ENCODE measurements around the gene ALK.

Gene ALK

GRCh38 chr2:29164091-29164846 lies 757.1 kb downstream of the ALK start:
- no peak overlapping the region for H3K27ac ChIP-seq (ENCODE audit: insufficient read depth, low read depth, low read length, poor library complexity, severe bottlenecking)
- no peaks in the 10 kb centered on the region for H3K4me1 ChIP-seq (ENCODE audit: control insufficient read depth, insufficient read depth, low read length)
- no peaks in the 10 kb centered on the region for H3K36me3 ChIP-seq (ENCODE audit: control insufficient read depth, insufficient read depth, low read length)
- no peaks in the 10 kb centered on the region for H3K9me3 ChIP-seq (ENCODE audit: control insufficient read depth, low read length)
- no peak overlapping the region for H3K4me3 ChIP-seq (ENCODE audit: insufficient read depth, low read depth, low read length)
- 85 to 91% methylated on average over 3 to 5 of the region's 5 CpGs for WGBS, 2 experiments
- no peaks in the 10 kb centered on the region for H3K27me3 ChIP-seq (ENCODE audit: control insufficient read depth, insufficient read depth, low read length, poor library complexity, severe bottlenecking)

DNA sequence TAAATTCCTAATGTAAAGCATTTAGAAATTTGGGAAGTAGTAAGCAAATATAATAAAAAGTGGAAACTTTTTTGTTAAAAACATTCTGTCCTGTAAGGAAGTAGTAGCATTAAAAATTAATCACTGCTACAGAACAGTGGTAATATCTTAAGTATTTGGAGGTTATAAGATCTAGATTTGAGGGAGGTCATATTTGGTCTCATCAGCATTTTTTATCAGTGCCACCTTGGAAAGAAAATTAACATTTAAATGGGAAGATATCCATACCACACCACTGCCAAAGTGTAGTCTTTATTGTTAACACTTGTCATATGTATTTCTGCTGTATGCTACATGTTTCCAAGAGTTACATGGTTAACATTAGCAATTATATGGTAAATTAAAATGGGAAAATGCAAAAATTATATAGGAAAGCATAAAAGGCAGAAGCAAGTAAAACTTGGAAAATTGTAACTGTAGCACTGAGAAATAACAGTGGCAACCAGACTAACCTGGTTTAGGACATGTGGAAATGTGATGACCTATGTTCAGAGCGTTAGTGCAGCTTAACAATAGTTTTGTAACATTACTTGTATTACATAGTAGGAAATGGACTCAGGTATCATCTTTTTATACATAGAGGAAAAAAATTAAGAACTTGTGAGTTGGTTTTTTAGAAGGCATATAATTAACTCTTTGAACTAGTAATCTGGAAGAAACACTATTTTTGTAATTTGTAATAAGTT lies 759.0 kb downstream of the ALK start:
- Histone ChIP-seq H3K4me1 (ENCODE audit: control insufficient read depth, insufficient read depth, low read length) (no peaks in the 10 kb centered on the region), H3K4me3 (ENCODE audit: insufficient read depth, low read depth, low read length) (no peak overlapping the region), H3K27ac (ENCODE audit: insufficient read depth, low read depth, low read length, poor library complexity, severe bottlenecking) (no peak overlapping the region), H3K9me3 (ENCODE audit: control insufficient read depth, low read length) (no peaks in the 10 kb centered on the region), H3K27me3 (ENCODE audit: control insufficient read depth, insufficient read depth, low read length, poor library complexity, severe bottlenecking) (no peaks in the 10 kb centered on the region), H3K36me3 (ENCODE audit: control insufficient read depth, insufficient read depth, low read length) (no peaks in the 10 kb centered on the region)
- WGBS, 2 experiments, result 85% methylated on average over 1 of the region's 1 CpG; no CpG with 5 or more reads in 1 of the 2 experiments

GRCh38 chr2:29160184-29160583 lies 761.2 kb downstream of the ALK start:
- no peaks in the 10 kb centered on the region for H3K27me3 ChIP-seq (ENCODE audit: control insufficient read depth, insufficient read depth, low read length, poor library complexity, severe bottlenecking)
- 73% methylated on average over 4 to 5 of the region's 5 CpGs for WGBS, 2 experiments
- no peak overlapping the region for H3K27ac ChIP-seq (ENCODE audit: insufficient read depth, low read depth, low read length, poor library complexity, severe bottlenecking)
- H3K36me3 ChIP-seq (ENCODE audit: control insufficient read depth, insufficient read depth, low read length), result no peaks in the 10 kb centered on the region
- peaks cover 9% of the 10 kb centered on the region for H3K4me1 ChIP-seq (ENCODE audit: control insufficient read depth, insufficient read depth, low read length)
- no peaks in the 10 kb centered on the region for H3K9me3 ChIP-seq (ENCODE audit: control insufficient read depth, low read length)
- no peak overlapping the region for H3K4me3 ChIP-seq (ENCODE audit: insufficient read depth, low read depth, low read length)

- Histone ChIP-seq H3K27me3 (ENCODE audit: control insufficient read depth, insufficient read depth, low read length, poor library complexity, severe bottlenecking) (no peaks in the 10 kb centered on the region), H3K4me3 (ENCODE audit: insufficient read depth, low read depth, low read length) (no peak overlapping the region), H3K27ac (ENCODE audit: insufficient read depth, low read depth, low read length, poor library complexity, severe bottlenecking) (no peak overlapping the region), H3K9me3 (ENCODE audit: control insufficient read depth, low read length) (no peaks in the 10 kb centered on the region), H3K4me1 (ENCODE audit: control insufficient read depth, insufficient read depth, low read length) (peaks cover 9% of the 10 kb centered on the region), H3K36me3 (ENCODE audit: control insufficient read depth, insufficient read depth, low read length) (no peaks in the 10 kb centered on the region)
- WGBS, 2 experiments, result 100% methylated on average over 1 of the region's 1 CpG; no CpG with 5 or more reads in 1 of the 2 experiments
These were observed 762.3 kb downstream of the ALK start for GRCh38 chr2:29159125-29159524.

GRCh38 chr2:29157131-29157530 lies 764.3 kb downstream of the ALK start:
- H3K36me3 ChIP-seq (ENCODE audit: control insufficient read depth, insufficient read depth, low read length), result no peaks in the 10 kb centered on the region
- no peak overlapping the region for H3K27ac ChIP-seq (ENCODE audit: insufficient read depth, low read depth, low read length, poor library complexity, severe bottlenecking)
- peaks cover 9% of the 10 kb centered on the region for H3K4me1 ChIP-seq (ENCODE audit: control insufficient read depth, insufficient read depth, low read length)
- H3K27me3 ChIP-seq (ENCODE audit: control insufficient read depth, insufficient read depth, low read length, poor library complexity, severe bottlenecking), result no peaks in the 10 kb centered on the region
- 55 to 58% methylated on average over 4 of the region's 4 CpGs for WGBS, 2 experiments
- no peaks in the 10 kb centered on the region for H3K9me3 ChIP-seq (ENCODE audit: control insufficient read depth, low read length)
- no peak overlapping the region for H3K4me3 ChIP-seq (ENCODE audit: insufficient read depth, low read depth, low read length)

DNA sequence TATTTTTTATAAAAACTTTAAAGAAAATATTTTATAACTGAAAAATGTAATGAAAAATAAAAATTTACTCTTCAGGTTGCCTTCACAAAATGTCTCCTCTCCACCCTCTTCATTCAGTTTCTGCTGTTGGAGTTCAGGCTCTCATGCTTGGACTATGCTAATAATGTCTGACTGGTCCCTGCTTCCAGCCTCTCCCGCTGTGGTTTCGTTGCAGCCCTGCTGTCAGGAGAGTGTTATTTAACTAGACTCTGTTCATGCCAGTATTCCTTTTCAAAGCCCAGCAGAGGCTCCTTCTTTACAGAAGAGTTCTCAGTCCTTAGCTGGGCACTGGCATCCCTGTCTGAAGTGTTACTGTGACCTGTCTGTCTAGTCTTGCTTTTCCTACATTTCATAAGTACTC lies 765.8 kb downstream of the ALK start:
- 68 to 74% methylated on average over 2 of the region's 2 CpGs for WGBS, 2 experiments
- no peak overlapping the region for H3K27ac ChIP-seq (ENCODE audit: insufficient read depth, low read depth, low read length, poor library complexity, severe bottlenecking)
- no peaks in the 10 kb centered on the region for H3K36me3 ChIP-seq (ENCODE audit: control insufficient read depth, insufficient read depth, low read length)

GRCh38 chr2:29154610-29155009 lies 766.8 kb downstream of the ALK start:
- Histone ChIP-seq H3K9me3 (ENCODE audit: control insufficient read depth, low read length) (no peaks in the 10 kb centered on the region), H3K27ac (ENCODE audit: insufficient read depth, low read depth, low read length, poor library complexity, severe bottlenecking) (no peak overlapping the region), H3K27me3 (ENCODE audit: control insufficient read depth, insufficient read depth, low read length, poor library complexity, severe bottlenecking) (no peaks in the 10 kb centered on the region), H3K4me3 (ENCODE audit: insufficient read depth, low read depth, low read length) (no peak overlapping the region), H3K36me3 (ENCODE audit: control insufficient read depth, insufficient read depth, low read length) (no peaks in the 10 kb centered on the region), H3K4me1 (ENCODE audit: control insufficient read depth, insufficient read depth, low read length) (peaks cover 9% of the 10 kb centered on the region)
- 94 to 96% methylated on average over 2 of the region's 2 CpGs for WGBS, 2 experiments

More for the DNA sequence above, 765.8 kb downstream of the ALK start:
- H3K4me1 ChIP-seq (ENCODE audit: control insufficient read depth, insufficient read depth, low read length), result peaks cover 9% of the 10 kb centered on the region
- no peaks in the 10 kb centered on the region for H3K9me3 ChIP-seq (ENCODE audit: control insufficient read depth, low read length)
- no peaks in the 10 kb centered on the region for H3K27me3 ChIP-seq (ENCODE audit: control insufficient read depth, insufficient read depth, low read length, poor library complexity, severe bottlenecking)
- no peak overlapping the region for H3K4me3 ChIP-seq (ENCODE audit: insufficient read depth, low read depth, low read length)

GRCh38 chr2:29147963-29148362 lies 773.4 kb downstream of the ALK start:
- Histone ChIP-seq H3K4me3 (ENCODE audit: insufficient read depth, low read depth, low read length) (no peak overlapping the region), H3K27ac (ENCODE audit: insufficient read depth, low read depth, low read length, poor library complexity, severe bottlenecking) (no peak overlapping the region), H3K27me3 (ENCODE audit: control insufficient read depth, insufficient read depth, low read length, poor library complexity, severe bottlenecking) (no peaks in the 10 kb centered on the region), H3K9me3 (ENCODE audit: control insufficient read depth, low read length) (no peaks in the 10 kb centered on the region), H3K36me3 (ENCODE audit: control insufficient read depth, insufficient read depth, low read length) (no peaks in the 10 kb centered on the region), H3K4me1 (ENCODE audit: control insufficient read depth, insufficient read depth, low read length) (no peaks in the 10 kb centered on the region)
- 74 to 90% methylated on average over 2 to 3 of the region's 3 CpGs for WGBS, 2 experiments

DNA sequence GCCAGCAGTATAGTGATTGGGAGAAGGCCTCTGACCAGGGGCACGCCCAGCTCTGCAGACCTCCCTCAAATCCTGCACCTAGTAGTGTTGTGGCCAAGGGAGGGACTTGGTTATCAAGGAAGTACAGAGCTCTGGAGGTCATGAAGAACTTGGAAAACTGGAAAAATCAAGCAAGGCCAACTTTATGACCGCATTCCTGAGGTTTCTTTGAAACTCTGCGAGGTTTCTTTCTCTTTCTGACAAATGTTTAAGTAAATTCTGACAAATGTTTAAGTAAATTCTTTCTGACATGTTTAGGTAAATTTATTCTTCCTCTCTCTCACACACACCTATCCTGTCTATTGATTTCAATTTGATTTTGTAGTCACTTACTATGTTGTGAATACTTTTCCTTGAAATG lies 775.2 kb downstream of the ALK start:
- H3K27ac ChIP-seq (ENCODE audit: insufficient read depth, low read depth, low read length, poor library complexity, severe bottlenecking), result no peak overlapping the region
- WGBS, 2 experiments, result 96 to 98% methylated on average over 3 of the region's 3 CpGs
- no peaks in the 10 kb centered on the region for H3K9me3 ChIP-seq (ENCODE audit: control insufficient read depth, low read length)
- H3K4me3 ChIP-seq (ENCODE audit: insufficient read depth, low read depth, low read length), result no peak overlapping the region
- no peaks in the 10 kb centered on the region for H3K4me1 ChIP-seq (ENCODE audit: control insufficient read depth, insufficient read depth, low read length)
- H3K27me3 ChIP-seq (ENCODE audit: control insufficient read depth, insufficient read depth, low read length, poor library complexity, severe bottlenecking), result no peaks in the 10 kb centered on the region
- H3K36me3 ChIP-seq (ENCODE audit: control insufficient read depth, insufficient read depth, low read length), result no peaks in the 10 kb centered on the region

GRCh38 chr2:29143657-29144056 lies 777.7 kb downstream of the ALK start:
- Histone ChIP-seq H3K27me3 (ENCODE audit: control insufficient read depth, insufficient read depth, low read length, poor library complexity, severe bottlenecking) (no peaks in the 10 kb centered on the region), H3K9me3 (ENCODE audit: control insufficient read depth, low read length) (no peaks in the 10 kb centered on the region), H3K4me1 (ENCODE audit: control insufficient read depth, insufficient read depth, low read length) (no peaks in the 10 kb centered on the region), H3K4me3 (ENCODE audit: insufficient read depth, low read depth, low read length) (no peak overlapping the region), H3K27ac (ENCODE audit: insufficient read depth, low read depth, low read length, poor library complexity, severe bottlenecking) (no peak overlapping the region), H3K36me3 (ENCODE audit: control insufficient read depth, insufficient read depth, low read length) (no peaks in the 10 kb centered on the region)
- WGBS, 2 experiments, result 87 to 89% methylated on average over 6 of the region's 6 CpGs

All from ectodermal cell (in vitro differentiated cells).